Measurements from ENCODE around the gene NHSL2. TPM values are rescaled to one million over a fixed set of nuclear protein-coding genes. Genes with fewer than 3 reads are reported as not detected.

The NHSL2 gene
- total and polyA plus RNA-seq, 2 experiments from 2014 or later: 4.7 to 9.5 TPM

GRCh38 chrX:72009731-72010130 lies 99.1 kb downstream of the NHSL2 start (continued):
- TF ChIP-seq ETS1 (IDR thresholded peaks at IDR 0.05) (no peak), CREB1 (CRISPR knock-in tag; IDR thresholded peaks at IDR 0.05; ENCODE audit: low read depth) (no peak), ZNF114 (CRISPR knock-in tag; IDR thresholded peaks at IDR 0.05) (no peak), EZH2phosphoT487 (IDR thresholded peaks at IDR 0.05; ENCODE audit: unreplicated experiment) (no peak), STAT1 (IDR thresholded peaks at IDR 0.05; ENCODE audit: unreplicated experiment) (no peak)

- Histone ChIP-seq H3K36me3 (ENCODE audit: insufficient read depth) (no peaks in the 10 kb centered on the region), H4K20me1 (replicated peaks; ENCODE audit: insufficient read depth) (no peaks in the 10 kb centered on the region), H3K9me2 (ENCODE audit: insufficient read depth) (no peaks in the 10 kb centered on the region), H3K4me2 (no peak overlapping the region), H3K79me2 (replicated peaks; ENCODE audit: insufficient read depth) (no peaks in the 10 kb centered on the region), H3K4me1 (ENCODE audit: insufficient read depth) (no peaks in the 10 kb centered on the region), H3K27me3 (ENCODE audit: insufficient read depth) (no peaks in the 10 kb centered on the region), H3K4me3 (no peak overlapping the region), H3K27ac (ENCODE audit: low read depth) (no peak overlapping the region), H3F3A (replicated peaks; ENCODE audit: low read depth) (no peaks in the 10 kb centered on the region), H2AFZ (no peak overlapping the region)
- no peak for DNase-seq (ENCODE audit: low spot score)
- H3K4me1 Mint-ChIP-seq: peaks cover 3% of the 10 kb centered on the region; the same call in 2 of the 3 replicates
- ATAC-seq: no peak
- H3K4me3 Mint-ChIP-seq: no peak overlapping the region
- no peaks in the 10 kb centered on the region for H3K9me3 Mint-ChIP-seq
- peaks cover 35% of the 10 kb centered on the region; the same call in 2 of the 3 replicates for H3K36me3 Mint-ChIP-seq (ENCODE audit: low read depth)
- no peaks in the 10 kb centered on the region for H3K27me3 Mint-ChIP-seq (ENCODE audit: insufficient read depth, low read depth, poor library complexity)
- H3K27ac Mint-ChIP-seq: no peak overlapping the region
- TF ChIP-seq ZNF114 (CRISPR knock-in tag; IDR thresholded peaks at IDR 0.05): no peak
- TF ChIP-seq JUNB (IDR thresholded peaks at IDR 0.05; ENCODE audit: unreplicated experiment): no peak
- no peak for TF ChIP-seq ETS1 (IDR thresholded peaks at IDR 0.05)
- no peak for TF ChIP-seq NANOG (IDR thresholded peaks at IDR 0.05; ENCODE audit: borderline replicate concordance)
- no peak for TF ChIP-seq CTCF (conservative IDR thresholded peaks at IDR 0.05; ENCODE audit: low read depth in 2 of 2)
- TF ChIP-seq EZH2phosphoT487 (IDR thresholded peaks at IDR 0.05; ENCODE audit: unreplicated experiment): no peak
- no peak for TF ChIP-seq CREB1 (CRISPR knock-in tag; IDR thresholded peaks at IDR 0.05; ENCODE audit: low read depth)
- TF ChIP-seq STAT1 (IDR thresholded peaks at IDR 0.05; ENCODE audit: unreplicated experiment): no peak
- TF ChIP-seq POLR2AphosphoS5 (IDR thresholded peaks at IDR 0.05; ENCODE audit: low read depth): no peak
- TF ChIP-seq ZNF331 (CRISPR knock-in tag; IDR thresholded peaks at IDR 0.05; ENCODE audit: low read depth): no peak
- no peak for TF ChIP-seq EZH2 (IDR thresholded peaks at IDR 0.05; ENCODE audit: low read depth, unreplicated experiment)
- no peak for TF ChIP-seq REST (IDR thresholded peaks at IDR 0.05; ENCODE audit: unreplicated experiment)
Measured at GRCh38 chrX:72011734-72012133, 101.1 kb downstream of the NHSL2 start.

All from GM23338 (cell line).